Kidney (tissue), 14 donors: ENCODE measurements around the gene APOC1. TPM values are rescaled to one million over a fixed set of nuclear protein-coding genes. Genes with fewer than 3 reads are reported as not detected.
"Not testable (repeated sequence)": the region's sequence is repeated elsewhere in the genome, so short reads cannot be mapped to it uniquely, and the experiment has no call there.

Experiments
- DNase-seq, 5 donors: peaks; one replicate each; pipeline ENCODE4 v3.0.0-alpha.2; 2013 to 2020
- FAIRE-seq: peaks from 2 replicates; lab custom pipeline; 2012; peaks lifted over from hg19 to GRCh38; lab: Jason Lieb, UNC
- H3K27ac ChIP-seq, 2 donors: one replicate each; pipeline ENCODE4 v1.7.0; 2013; ENCODE audit warnings: low read depth in 2 of 2, low read length in 2 of 2, inconsistent platforms in 1 of 2
- H3K27me3 ChIP-seq: one replicate; pipeline ENCODE4 v1.7.1; 2013; ENCODE audit warnings: low read length, inconsistent platforms; ENCODE audit not compliant: control insufficient read depth, insufficient read depth
- H3K36me3 ChIP-seq, 3 donors: one replicate each; pipeline versions ENCODE4 v1.7.0 to v1.7.1; 2013; ENCODE audit warnings: low read length in 3 of 3, control low read depth in 1 of 3, inconsistent platforms in 1 of 3; ENCODE audit not compliant: insufficient read depth in 3 of 3, control insufficient read depth in 2 of 3
- H3K4me1 ChIP-seq, 3 donors: one replicate each; pipeline versions ENCODE4 v1.7.0 to v1.7.1; 2013; ENCODE audit warnings: low read length in 3 of 3, inconsistent platforms in 1 of 3, low read depth in 1 of 3; ENCODE audit not compliant: control insufficient read depth in 2 of 3, insufficient read depth in 2 of 3
- H3K4me3 ChIP-seq, 3 donors: one replicate each; pipeline versions ENCODE4 v1.7.0 to v1.8.1; 2013; ENCODE audit warnings: low read length in 3 of 3, control low read depth in 1 of 3, inconsistent platforms in 1 of 3
- H3K9ac ChIP-seq, 3 donors: one replicate each; pipeline versions ENCODE4 v1.7.0 to v1.7.1; 2013; ENCODE audit warnings: low read length in 3 of 3, control low read depth in 1 of 3, inconsistent platforms in 1 of 3
- H3K9me3 ChIP-seq, 3 donors: one replicate each; pipeline versions ENCODE4 v1.7.0 to v1.7.1; 2013; ENCODE audit warnings: low read length in 3 of 3, control low read depth in 1 of 3, inconsistent platforms in 1 of 3; ENCODE audit not compliant: control insufficient read depth in 2 of 3, insufficient read depth in 1 of 3
- CTCF ChIP-seq: IDR thresholded peaks from 3 replicates; pipeline ENCODE4 v1.5.1; 2012; ENCODE audit warnings: mild to moderate bottlenecking, moderate library complexity, borderline replicate concordance; ENCODE audit not compliant: insufficient read depth; ENCODE audit errors: extremely low read depth
- intact Hi-C: fragments of 100-400 bp; cut with DNase I; formaldehyde crosslinking; loops from one replicate; pipeline ENCODE4 v1.11.1; 2022
- polyA plus RNA-seq: library from polyadenylated mRNA; stranded (reverse); fragments of 350-450 nt; fragmentation: Illumina TruSeq; extraction: RNeasy Lipid Tissue Mini Kit (QIAGEN cat#74804); gene quantifications from one replicate; pipeline ENCODE4 v1.2.3, GENCODE V29; 2014; ENCODE audit warnings: low read depth, low replicate concordance; ENCODE audit not compliant: insufficient read depth
- total RNA-seq: library from RNA; stranded (reverse); fragmentation: NEBNext Ultra II Directional; extraction: Animal tissue kit (Norgen Biotek cat#: 25700); gene quantifications from one replicate; pipeline ENCODE4 v1.2.1, GENCODE V29; 2021
- donor health status: control.
- donor health status: control.
- donor health status: control.
- donor health status: control.
- donor health status: control.
- donor health status: DM: yes; HTN: yes; CAD: no.
- donor health status: Normal renal cell carcinoma (clear cell type).

Gene APOC1
- total and polyA plus RNA-seq, 2 donors from 2014 or later, result 11.8 to 16.7 TPM

GRCh38 chr19:44886141-44886540, 28.3 kb upstream of the APOC1 start:
- TF ChIP-seq CTCF, result no peak
- Histone ChIP-seq H3K9ac (no peak overlapping the region), H3K36me3 (peaks cover 4 to 7% (median 7%) of the 10 kb centered on the region in 3 donors), H3K4me1 (peaks cover 0 to 7% (median 0%) of the 10 kb centered on the region in 3 donors), H3K9me3 (no peaks in the 10 kb centered on the region), H3K4me3 (no peak overlapping the region), H3K27ac (no peak overlapping the region), H3K27me3 (no peaks in the 10 kb centered on the region)
- FAIRE-seq (no peak), DNase-seq (no peak)
- intact Hi-C loops, result no loop called here

GRCh38 chr19:44887648-44888047, 26.8 kb upstream of the APOC1 start:
- TF ChIP-seq CTCF, result no peak

GRCh38 chr19:44888335-44888734, 26.1 kb upstream of the APOC1 start:
- H3K4me1 ChIP-seq, result peaks cover 0 to 19% (median 12%) of the 10 kb centered on the region in 3 donors
- H3K4me3 ChIP-seq, FAIRE-seq, H3K27me3 ChIP-seq, intact Hi-C loops, H3K36me3 ChIP-seq, H3K9me3 ChIP-seq, H3K9ac ChIP-seq, H3K27ac ChIP-seq, DNase-seq: not testable (repeated sequence)

More at GRCh38 chr19:44887648-44888047, 26.8 kb upstream of the APOC1 start:
- no peak for DNase-seq
- Histone ChIP-seq H3K4me1 (peaks cover 0 to 18% (median 12%) of the 10 kb centered on the region in 3 donors), H3K4me3 (no peak overlapping the region), H3K9me3 (no peaks in the 10 kb centered on the region), H3K36me3 (peaks cover 4 to 7% (median 7%) of the 10 kb centered on the region in 3 donors), H3K27me3 (no peaks in the 10 kb centered on the region), H3K9ac (no peak overlapping the region), H3K27ac (no peak overlapping the region)
- intact Hi-C loops, result no loop called here
- FAIRE-seq, result no peak

GRCh38 chr19:44889830-44890365, 24.5 kb upstream of the APOC1 start:
- H3K27ac ChIP-seq, result peak overlapping the region; percentile 96
- H3K36me3 ChIP-seq, result peaks cover 7 to 11% (median 10%) of the 10 kb centered on the region in 3 donors
- peaks cover 0 to 19% (median 12%) of the 10 kb centered on the region in 3 donors for H3K4me1 ChIP-seq
- intact Hi-C loops, result no loop called here
- DNase-seq, result peak in 1 of 5 donors; percentile 75
- no peak for FAIRE-seq
- H3K4me3 ChIP-seq, result peak overlapping the region; percentile 53 to 79 (median 59)
- no peaks in the 10 kb centered on the region for H3K9me3 ChIP-seq
- H3K27me3 ChIP-seq, result no peaks in the 10 kb centered on the region
- TF ChIP-seq CTCF, result no peak
- peak overlapping the region in 1 of 3 donors; percentile 42 for H3K9ac ChIP-seq
